MV-4-11 (cell line): Measurements from ENCODE around the gene RADIL.
"Not testable (repeated sequence)": the region's sequence is repeated elsewhere in the genome, so short reads cannot be mapped to it uniquely, and the experiment has no call there.

ENCODE experiments used
- DNase-seq: peaks from one replicate; lab custom pipeline; 2025; lab: John Stamatoyannopoulos, UW

Gene RADIL, protein sequence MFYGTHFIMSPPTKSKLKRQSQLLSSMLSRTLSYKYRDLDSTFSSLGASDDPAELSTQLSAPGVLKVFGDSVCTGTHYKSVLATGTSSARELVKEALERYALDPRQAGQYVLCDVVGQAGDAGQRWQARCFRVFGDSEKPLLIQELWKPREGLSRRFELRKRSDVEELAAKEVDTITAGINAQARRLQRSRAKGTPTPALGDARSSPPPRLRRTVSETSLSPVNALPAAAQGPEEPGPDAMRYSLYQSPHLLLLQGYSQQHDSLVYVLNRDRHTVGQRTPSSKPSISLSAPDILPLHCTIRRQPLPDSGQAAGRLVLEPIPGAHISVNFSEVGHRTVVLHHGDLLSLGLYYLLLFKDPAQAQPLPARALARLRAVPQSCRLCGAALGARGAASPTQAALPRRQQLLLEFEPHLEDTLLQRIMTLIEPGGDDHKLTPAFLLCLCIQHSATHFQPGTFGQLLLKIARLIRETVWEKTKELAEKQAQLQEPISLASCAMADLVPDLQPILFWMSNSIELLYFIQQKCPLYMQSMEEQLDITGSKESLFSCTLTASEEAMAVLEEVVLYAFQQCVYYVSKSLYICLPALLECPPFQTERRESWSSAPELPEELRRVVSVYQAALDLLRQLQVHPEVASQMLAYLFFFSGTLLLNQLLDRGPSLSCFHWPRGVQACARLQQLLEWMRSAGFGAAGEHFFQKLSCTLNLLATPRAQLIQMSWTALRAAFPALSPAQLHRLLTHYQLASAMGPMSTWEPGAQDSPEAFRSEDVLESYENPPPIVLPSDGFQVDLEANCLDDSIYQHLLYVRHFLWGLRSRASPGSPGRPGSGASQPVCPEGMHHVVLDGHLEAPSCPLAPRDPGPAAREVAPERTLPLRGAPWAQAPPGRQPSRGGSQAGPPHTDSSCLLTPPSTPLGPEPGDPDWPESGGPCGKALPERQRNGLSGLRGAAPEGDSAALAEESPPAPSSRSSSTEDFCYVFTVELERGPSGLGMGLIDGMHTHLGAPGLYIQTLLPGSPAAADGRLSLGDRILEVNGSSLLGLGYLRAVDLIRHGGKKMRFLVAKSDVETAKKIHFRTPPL

DNA sequence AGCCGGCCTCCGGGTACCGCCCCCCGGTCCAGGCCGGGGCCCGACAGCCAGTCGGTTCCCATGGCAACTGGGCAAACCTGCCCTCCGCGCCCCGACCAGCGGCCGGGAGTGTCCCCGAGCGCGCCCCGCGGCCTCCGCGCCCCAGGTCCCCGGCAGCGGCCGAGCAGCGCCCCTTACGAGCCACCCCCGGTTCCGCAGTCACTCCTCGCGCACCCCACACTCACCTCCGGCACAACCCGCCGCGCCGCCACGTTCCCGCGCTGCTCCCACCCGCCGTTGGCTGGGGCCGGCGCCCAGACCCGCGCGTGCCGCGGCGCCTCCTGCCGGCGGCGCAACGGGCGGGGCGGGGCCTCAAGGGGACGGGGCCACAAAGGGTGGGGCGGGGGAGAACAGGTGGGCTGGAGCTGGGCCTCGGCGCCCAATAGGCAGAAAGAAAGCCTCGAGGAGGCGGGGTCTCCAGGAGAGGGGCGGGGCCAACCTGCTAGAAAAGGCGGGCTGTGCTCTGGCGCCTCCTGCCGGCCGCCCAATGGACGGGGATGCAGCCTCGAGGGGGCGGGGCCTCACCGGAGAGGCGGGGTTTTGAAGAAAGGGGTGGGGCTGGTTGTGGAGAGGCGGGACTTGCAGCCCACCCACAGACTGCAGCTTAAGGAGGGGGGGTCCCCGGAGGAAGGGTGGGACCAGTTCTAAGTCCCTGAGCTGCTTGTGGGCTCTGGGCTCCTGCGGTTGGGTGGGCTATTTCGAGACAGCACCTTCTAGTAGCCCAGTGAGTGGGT is at the start of gene RADIL:
Gene RADIL (minus strand): TSS at position 345 of the 773 bp plus-strand sequence. CDS start 5,577 bp downstream, outside the sequence.
- DNase-seq, result peak; percentile 85

DNA sequence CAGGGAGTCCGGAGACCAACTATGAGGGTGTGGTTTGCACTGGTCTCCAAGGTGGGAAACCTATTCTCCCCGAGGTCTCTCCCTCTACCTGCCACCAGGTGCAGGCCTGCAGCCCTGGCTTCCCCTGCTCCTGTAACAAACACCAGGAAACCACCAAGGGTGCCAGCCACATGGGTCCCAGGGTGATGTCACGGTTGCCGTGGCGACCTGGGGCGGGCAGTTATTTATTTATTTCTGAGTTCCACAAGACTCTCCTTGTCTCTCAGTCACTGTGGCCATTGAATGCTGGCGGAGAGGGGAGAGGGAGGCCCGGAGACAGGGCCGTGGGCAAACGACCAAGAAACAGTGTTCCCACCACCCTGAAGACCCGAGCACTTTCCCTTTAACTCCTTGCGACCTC is 48.4 kb upstream of the RADIL start:
- no peak for DNase-seq

DNA sequence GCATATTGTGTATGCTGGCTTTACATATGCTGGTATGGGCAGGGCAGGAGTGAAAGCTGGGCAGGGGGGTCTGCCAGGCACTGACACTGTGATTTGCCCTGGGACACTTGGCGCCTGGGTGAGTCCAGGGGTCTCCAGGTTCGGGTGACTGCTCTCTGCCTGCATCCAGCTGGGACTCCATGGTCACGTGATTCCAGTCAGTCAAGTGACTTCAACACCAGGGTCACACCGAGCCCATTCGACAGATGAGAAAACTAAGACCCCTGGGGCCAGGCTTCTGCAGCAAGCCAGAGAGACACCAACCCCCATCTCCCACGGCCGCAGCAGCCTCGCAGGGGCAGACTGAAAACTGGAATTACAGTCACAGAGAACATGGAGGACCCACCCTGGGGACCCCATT is 45.5 kb upstream of the RADIL start:
- DNase-seq, result no peak

DNA sequence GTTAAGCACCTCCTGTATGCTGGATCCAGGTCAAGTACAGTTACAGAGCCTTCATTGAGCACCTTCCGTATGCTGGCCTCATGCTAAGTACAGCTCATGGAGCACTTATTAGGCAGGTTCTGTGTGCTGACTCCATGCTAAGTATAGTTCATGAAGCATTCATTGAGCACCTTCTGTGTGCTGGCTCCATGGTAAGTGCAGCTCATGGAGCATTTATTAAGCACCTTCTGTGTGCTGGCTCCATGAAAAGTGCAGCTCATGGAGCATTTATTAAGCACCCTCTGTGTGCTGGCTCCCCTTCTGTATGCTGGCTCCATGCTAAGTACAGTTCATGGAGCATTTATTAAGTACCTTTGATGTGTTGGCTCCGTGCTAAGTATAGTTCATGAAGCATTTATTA is 44.9 kb upstream of the RADIL start:
- DNase-seq, result no peak

DNA sequence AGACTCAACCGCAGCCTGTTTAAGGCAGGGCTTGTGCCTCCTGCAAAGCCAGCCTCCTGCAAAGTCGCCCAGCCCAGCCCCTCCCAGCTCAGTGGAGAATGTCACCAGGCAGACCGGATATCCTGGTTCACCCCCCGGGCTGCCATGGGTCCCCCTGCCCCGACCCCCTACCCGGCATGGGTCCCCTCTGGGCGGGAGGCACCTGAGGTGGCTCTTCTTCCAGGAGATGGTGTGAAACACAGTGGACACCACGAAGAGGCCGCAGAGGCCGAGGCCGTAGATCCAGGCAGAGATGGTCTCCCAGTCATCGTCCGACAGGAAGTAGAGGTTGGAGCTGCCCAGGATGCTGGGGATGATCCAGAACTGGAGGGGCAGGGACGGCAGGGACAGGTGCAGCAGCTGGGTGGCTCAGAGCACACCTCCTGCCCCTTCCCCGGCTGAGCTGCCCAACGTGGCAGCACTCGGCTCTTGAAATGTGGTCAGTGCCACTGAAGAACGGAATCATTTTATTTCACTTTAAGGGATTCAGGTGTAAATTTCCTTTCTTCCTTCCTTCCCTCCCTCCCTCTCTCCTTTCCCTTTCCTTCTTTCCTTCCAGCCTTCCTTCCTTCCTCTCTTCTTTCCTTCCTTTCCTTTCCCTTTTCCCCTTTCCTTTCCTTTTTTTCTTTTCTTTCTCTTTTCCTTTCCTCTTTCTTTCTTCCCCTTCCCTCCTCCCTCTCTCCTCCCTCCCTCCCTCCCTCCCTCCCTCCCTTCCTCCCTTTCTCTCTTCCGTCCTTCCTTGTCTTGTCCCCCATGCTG is 36.7 kb upstream of the RADIL start:
- DNase-seq, result no peak

DNA sequence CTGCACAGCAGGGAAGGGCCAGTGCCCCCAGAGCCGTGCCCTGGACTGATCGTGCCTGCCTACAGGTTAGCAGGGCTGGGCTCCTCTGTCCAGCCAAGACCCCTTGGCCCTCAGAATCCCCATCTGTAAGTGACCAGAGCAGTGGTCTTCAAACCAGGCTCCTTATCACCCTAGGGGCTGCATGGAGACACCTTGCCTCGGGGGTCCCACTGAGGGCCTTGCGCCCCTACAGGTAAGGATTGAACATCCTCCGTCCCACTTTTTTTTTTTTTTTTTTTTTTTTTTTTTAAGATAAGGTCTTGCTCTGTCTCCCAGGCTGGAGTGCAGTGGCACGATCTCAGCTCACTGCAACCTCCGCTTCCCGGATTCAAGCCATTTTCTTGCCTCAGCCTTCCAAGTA is 32.6 kb upstream of the RADIL start:
- no peak for DNase-seq

DNA sequence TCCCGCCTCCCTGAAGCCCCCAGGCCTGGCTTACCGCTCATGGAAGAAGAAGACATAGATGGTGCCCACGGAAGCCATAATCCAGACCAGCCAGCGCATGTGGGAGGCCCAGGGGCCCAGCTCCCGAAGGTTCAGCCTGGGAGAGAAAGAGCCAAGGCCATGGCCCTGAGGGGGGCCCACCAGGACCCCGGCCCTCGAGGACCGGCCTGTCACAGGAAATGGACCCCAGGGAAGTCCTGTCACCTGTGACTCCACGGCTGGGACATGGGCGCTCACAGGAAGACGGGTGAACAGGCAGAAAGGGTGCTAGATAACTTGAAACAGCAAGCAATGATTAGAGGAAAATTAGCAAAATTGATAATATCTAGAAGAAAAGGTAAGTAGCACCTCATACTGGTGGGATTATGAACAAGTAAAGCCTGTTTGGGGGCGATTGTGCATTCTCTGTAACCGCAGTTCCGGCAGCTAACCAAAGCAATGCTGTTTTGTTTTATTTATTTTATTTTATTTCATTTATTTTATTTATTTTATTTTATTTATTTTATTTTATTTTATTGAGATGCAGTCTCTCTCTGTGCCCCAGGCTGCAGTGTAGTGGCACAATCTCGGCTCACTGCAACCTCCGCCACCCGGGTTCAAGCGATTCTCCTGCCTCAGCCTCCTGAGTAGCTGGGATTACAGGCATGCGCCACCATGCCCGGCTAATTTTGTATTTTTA is 27.8 kb upstream of the RADIL start:
- no peak for DNase-seq

DNA sequence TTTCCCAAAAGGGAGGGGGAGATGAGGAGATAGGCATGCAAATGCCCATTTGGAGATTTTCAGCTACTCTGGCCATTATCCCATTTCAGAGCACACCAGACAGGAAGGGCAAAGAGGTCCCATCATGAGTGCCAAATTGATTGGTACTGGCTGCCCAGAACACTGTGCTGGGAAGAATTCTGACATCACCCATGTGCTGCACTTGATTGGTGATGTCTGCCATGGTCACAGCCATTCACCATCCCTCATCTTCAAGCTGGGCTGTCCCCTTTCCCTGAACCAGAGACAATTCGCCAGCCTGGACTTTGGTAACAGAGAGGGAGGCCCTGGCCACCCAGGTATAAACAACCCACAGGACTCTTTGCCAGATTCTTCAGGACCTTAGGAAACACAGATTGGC is 23.2 kb upstream of the RADIL start:
- DNase-seq, result no peak

DNA sequence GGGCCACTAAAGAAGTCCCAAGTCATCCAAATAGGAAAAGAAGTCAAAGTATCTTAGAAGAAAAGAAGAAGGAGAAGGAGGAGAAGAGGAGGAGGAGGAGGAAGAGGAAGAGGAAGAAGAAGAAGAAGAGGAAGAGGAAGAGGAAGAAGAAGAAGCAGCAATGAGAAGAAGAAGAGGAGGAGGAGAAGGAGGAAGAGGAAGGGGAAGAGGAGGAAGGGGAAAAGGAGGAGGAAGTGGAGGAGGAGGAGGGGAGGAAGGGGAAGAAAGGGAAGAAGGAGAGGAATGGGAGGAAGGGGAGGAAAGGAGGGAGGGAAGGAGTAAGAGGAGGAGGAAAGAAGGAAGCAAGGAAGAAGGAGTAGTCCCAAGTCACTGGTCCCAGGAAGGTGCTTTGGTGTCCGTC is 21.7 kb upstream of the RADIL start:
- no peak for DNase-seq

DNA sequence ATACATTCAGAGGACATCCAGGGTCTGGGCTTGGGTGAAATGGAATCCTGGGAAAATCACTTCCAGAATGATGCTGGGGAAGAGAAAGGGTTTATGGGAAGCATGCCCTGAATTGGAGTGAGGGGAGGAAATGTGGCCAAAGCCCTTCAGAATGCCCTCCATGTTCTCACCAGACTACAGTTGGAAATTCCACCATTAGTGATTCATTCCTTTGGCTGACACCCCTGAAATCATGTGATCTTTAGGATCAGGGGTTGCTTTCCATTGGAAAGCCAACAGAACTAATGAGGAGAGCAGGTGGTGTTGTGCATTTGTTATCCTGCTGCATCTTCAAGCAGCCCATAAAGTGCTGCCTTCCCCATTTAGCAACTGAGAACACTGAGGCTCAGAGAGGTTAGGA is 20.8 kb upstream of the RADIL start:
- DNase-seq, result no peak

DNA sequence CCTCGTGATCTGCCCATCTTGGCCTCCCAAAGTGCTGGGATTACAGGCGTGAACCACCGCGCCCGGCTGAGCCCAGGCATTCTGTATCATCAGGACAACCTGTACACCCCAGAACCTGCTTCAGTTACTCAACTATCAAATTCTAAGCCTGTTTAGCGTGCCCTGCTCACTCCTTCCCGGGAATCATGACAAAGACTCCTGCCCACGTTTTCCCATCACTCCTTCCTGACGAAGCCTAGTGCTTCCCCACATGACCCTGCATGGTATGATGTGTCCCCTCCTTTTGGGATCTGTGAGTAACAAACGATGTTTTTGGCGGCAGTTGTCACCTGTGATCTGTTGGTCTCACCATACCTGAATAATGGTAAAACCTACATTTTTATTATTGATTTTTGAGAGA is 12.2 kb upstream of the RADIL start:
- DNase-seq, result no peak

DNA sequence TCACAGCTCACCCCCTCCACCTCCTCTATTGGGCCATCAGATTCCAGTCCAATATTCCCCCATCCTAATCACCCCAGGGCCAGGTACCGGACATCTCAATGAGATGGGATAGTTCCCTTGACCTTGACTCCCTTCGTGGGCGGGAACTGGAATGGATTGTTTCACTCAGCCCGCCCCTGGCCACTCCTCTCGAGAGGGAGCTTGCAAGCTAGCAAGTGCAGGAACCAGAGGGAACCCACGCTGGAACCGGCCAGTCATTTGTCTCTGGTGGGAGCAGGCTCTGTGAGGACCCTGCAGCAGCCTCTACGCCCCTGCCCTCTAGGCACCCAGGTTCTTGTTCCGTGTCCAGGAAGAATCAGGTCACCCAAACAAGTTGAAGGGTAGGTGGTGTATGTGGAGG is 11.0 kb upstream of the RADIL start:
- no peak for DNase-seq

DNA sequence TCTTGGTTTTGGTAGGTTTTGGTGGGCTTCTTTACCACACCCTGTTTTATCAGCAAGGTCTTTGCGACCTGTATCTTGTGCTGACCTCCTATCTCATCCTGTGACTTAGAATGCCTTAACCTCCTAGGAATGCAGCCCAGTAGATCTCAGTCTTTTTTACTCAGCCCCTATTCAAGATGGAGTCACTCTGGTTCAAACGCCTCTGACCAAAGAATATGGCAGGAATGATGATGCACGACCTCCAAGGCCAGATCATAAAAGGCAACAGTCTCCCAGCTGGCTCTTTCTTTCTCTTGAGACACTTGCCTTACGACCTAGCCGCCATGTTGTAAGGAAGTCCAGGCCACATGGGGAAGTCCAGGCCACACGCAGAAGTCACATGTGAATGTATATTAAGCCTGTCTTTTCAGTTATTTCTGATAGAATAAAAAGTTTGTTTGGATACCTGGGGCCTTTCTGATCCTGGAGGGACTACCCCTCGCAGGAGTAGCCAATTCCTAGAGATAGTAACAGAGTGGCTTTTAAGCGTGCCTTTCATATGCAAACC is 10.5 kb upstream of the RADIL start:
- DNase-seq, result no peak

DNA sequence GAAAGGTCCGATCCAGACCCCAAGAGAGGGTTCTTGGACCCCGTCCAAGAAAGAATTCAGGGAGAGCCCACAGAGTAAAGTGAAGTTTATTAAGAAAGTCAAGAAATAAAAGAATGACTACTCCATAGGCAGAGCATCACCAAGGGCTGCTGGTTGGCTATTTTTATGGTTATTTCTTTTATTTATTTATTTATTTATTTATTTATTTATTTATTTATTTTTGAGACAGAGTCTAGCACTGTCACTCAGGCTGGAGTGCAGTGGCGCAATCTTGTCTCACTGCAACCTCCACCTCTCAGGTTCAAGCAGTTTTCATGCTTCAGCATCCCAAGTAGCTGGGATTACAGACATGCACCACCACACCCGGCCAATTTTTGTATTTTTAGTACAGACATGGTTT is 9.7 kb upstream of the RADIL start:
- DNase-seq, result not testable (repeated sequence)

DNA sequence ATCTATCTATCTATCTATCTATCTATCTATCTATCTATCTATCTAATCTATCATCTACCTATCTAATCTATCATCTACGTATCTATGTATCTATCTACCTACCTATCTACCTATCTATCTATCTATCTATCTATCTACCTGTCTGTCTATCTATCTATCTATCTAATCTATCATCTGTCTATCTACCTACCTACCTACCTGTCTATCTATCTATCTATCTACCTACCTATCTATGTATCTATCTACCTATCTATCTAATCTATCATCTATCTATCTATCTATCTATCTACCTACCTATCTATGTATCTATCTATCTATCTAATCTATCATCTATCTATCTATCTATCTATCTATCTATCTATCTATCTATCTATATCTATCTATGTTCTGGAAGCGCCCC is 8.0 kb upstream of the RADIL start:
- DNase-seq, result not testable (repeated sequence)

DNA sequence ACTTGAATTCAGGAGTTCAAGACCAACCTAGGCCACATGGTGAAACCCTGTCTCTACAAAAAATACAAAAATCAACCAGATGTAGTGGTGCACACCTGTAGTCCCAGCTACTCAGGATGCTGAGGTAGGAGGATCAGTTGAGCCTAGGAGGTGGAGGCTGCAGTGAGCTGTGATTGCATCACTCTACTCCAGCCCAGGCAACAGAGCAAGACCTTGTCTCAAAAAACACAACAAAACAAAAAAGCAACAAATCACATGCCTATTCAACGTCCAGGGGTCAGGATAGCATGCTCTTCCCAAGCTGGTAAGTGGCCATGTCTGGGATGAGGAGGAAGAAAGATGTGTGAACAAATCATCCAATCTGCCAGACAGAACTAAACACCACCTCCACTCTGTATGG is 6.2 kb upstream of the RADIL start:
- no peak for DNase-seq

DNA sequence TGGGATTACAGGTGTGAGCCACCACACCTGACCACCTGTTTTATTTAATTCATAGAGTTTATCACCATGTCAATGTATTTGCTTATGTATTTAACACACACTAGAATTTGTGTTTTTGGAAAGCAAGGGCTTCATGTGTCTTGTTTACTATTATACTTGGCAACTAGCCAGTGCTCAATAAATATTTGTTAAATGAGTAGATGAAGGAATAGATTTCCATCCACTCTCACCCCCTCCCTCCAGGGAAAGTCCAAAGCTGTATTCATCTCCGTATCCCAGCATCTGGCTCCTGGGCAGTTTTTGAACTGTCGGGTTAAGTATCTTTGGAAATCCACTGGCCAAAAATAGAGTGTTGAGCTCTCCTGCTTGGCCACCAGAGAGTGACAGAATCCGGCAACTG is 4.6 kb upstream of the RADIL start:
- no peak for DNase-seq

DNA sequence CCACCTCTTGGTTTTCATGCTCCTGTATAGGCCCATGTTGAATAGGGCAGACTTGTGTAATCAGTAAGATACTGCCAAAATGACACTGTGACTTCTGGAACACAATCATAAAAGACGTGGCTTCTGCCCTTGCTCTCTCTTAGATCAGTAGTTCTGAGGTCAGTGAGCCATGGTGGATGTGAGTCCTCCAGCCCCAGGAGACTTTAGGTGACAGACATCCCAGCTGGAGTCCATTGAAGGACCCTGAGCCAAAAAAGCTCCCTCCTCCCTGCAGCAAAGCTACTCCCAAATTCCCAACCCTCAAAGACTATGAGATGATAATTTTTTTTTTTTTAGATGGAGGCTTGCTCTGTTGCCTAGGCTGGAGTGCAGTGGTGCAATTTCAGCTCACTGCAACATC is 3.2 kb upstream of the RADIL start:
- no peak for DNase-seq

DNA sequence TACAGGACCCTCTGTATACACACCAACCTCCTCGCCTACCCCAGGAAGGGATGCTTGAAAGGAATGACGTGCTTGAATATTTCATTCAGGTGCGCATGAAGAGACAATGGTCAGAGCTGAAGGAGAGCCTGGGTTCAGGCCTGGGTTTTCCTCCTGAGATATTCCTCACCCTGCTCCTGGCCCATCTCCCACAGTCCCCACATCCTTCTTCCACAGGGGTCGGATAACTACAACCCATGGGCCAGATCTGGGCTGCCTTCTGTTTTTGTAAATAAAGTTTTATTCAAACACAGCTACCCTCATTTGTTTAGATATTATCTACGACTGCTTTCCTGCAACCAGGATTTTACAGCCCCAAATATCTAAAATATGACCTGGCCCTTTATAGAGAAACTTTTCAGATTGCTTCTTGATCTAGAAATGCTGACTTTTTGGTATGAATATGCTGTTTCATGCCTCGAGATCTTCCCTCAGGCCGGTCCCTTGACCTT is 1.8 kb upstream of the RADIL start:
- DNase-seq, result no peak

DNA sequence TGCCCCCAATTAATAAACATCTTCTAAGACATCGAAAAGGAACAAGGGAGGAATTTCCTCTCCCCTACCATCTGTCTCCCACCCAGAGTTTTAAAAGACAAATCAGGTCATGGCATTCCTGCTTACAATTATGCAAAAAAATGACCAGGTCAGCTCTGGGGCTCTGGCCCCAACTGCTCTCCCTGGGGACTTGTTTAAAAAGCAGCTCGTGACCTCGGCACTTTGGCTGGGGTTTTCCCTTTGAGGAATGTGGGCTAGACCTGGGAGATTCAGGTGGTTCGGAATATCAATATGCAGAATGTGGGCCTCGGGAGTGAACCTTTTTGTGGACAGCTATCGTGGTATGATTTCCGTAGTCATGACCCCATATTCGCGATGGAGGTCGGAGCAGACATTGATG is 648 bp upstream of the RADIL start:
- no peak for DNase-seq
